GM21737 (cell line): Measurements from ENCODE around the gene FOXN3.

Experiments used
- ATAC-seq: cut with Tn5 transposase; IDR thresholded peaks from one replicate; pipeline ENCODE4 v1.9.1; 2021; ENCODE audit warnings: mild to moderate bottlenecking, moderate library complexity; ENCODE audit not compliant: unreplicated experiment

Gene FOXN3

DNA sequence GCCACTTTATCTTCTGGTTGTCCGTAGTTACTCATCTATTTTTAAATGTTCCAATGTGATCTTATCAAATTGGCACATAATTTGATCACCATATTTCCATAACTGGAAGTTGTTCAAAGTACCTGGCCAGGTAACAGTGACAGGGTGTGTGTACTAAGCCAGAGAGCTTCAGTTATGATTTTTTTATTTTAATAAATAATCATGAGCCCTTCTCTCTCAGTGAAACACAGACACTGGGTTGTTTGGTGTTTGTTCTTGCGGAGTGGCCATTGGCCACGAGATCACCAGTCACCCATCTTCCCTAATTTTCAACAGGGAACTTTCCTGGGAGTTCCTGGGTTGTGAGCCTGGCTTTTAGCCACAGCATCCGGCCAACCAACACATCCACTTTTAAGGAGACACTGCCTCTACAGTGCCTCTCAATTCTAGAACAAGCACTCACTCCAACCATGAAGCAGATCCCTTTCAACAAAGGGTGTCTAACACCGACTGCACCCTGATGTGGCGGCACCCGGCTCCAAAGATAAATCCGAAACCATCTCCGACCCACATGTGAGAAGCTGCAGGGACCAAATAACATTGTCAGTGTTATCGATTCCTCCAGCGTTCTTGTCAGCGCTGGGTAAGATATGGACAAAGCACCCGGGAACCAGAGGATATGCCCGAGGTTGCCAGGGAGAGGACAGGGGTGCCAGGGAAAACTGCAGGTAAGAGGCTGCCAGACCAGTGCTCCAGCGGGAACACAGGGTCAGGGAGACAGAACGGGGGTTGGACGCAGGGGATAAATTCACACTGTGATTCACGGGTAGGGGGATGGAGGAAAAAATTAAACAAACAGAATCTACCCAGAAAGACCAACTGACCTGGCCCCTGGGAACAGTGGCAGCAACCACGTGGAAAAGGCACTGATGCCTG lies 49.9 kb downstream of the FOXN3 start:
- ATAC-seq = no peak

DNA sequence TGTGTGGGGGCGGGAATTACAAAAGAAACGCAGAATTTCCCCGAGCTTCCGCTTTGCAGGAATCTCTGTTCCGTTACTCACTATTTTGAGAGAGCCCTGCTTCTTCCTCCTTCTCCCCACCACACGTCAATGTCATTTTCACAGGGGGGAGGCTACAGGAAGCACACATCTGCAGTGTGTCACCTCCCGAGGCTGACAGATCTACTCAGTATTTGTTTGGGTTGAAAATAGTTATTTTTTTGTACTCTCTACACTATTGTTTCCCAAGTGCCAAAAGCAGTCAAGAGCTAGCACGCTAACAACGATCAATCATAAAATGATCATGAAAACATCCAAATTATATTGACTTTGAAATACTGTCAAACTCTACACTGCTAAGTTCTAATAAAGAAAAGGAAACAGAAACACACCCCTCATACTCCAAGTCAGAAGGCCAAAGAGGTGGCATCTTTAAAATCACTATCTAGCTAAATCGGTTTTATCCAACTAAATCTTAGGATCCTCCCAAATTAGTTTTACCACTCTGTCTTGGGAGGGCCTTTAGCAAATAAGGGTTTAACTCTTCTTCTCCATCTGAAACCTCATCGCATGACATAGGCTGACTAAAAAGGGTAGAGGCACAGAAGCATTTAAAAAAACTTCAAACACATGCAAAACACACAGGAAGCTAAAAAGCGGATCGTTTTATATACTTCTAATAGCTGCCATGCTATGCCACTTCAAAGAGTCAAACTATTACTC lies 51.8 kb downstream of the FOXN3 start:
- ATAC-seq = peak; percentile 95

DNA sequence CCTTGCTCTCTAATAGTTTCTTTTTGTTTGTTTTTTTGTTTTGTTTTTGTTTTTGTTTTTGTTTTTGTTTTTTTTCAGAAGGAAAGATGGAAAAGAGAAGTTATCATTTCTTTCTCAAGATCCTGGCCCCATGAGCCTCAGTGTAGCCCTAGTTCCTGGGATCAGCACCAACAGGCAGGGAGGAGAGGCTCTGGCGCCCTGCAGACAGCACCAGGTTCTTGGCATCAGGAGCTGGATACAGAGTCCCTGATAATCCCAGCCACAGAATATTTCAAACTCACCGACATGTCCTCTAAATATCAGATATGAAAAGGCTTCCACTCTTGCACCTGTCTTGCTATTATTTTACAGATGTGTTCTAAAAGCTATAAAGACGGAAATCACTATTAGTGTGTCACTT lies 52.7 kb downstream of the FOXN3 start:
- no peak for ATAC-seq

DNA sequence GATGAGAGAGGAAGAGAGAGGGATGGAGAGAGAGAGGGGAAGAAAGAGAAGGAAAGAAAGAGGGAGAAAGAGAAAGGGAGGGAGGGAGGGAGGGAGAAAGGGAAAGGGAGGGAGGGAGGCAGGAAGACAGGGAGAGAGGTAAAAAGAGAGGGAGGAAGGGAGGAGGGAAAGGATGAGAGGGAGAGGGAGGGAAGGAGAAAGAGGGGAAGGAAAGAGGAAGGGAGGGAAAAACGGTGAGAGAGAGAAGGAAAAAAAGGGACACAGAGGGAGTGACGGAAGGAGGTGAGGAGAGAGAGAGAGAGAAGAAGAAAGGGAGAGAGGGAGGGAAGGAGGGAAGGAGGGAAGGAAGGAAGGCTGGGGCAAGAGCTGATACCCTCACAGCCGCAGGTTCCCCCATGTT lies 56.8 kb downstream of the FOXN3 start:
- no peak for ATAC-seq

DNA sequence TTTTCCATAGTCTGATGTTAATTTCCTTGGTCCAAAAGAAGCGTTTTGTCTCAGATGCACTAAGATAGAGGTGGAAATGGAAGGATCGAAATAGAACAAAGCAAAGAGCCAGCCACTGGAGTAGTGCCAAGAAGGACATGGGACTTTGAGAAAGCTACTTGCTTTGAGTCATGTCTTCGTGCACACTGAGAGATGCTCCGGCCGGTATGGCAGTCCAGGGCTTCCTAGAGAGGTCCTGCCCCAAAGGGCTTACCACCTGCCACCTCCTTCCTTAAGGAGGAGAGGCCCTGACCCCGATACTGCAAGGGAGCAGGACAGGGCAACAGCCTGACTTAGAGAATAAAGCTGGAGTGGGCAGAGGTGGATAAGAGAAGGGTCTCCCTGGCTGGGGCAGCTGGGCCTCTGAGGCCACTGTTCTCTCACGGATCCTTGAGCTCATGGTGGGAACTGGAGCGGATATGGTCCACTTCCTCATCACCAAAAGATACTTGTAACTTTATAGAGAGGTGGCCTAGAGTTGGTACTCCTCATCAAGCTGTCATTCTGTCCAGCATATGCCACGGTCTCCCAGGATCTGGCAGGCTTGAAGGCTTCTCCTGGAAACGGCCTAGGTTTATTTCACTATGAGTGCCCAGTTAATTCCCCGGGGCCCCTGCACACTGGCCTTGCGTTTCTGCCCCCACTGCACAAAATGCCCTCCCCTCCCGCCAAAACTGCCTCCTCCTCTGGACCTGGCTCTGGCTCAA lies 57.4 kb downstream of the FOXN3 start:
- no peak for ATAC-seq

DNA sequence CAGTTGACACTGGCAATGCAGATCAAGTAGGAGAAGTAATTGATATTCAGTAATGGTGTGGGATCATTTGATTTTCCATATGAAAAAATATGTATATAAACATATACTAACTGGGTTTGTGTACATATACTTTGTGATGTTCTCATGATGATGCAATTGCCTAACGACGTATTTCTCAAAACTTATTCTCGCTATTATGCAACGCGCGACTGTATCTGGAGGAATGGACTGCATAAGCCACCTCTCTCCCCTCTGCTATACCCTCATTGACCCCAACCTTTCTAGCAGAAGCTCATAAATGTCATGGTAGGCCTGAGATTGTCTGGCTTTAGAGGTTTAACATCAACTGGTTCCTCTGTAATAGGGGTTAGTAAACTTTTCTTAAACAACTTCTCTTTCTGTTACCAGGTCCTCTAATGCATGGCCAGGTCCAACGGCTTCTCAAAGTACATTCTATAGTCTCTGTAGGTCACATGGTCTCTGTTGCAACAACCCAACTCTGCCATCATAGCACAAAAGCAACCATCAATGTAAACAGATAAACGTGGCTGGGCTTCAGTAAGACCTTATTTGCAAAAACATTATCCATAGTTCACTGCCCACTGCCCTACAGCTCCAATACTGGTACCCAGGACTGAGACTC lies 59.3 kb downstream of the FOXN3 start:
- no peak for ATAC-seq

DNA sequence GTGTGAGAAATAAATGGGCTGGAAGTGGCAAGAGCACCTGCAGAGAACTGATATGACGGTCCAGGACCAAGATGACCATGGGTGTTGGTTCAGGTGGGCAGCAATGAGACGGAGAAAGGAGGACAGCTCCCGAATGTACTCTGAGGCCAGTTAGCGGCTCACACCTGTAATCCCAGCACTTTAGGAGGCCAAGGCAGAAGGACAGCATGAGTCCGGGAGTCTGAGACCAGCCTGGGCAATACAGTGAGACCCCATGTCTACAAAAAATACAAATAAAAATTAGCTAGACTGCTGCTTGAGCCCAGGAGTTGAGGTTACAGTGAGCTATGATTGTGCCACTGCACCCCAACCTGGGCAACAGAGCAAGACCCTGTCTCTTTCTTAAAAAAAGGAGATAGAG lies 60.1 kb downstream of the FOXN3 start:
- ATAC-seq = no peak

DNA sequence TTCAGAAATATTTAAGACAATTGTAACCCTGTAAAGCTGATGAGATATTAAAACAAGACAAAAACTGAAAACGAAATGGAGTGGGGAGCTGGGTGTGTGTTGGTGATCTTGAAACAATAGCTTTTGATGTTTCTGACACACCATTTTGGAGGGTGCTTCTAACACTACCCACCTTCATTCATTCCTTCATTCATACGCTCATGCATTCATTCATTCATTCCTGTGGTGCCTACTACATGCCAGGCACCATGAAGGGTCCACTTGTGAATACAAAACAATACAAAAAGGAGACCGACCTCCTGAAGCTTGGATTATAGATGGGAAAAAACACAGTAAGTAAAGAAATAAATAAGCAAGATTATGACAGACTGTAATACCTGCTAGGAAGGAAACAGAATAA lies 60.5 kb downstream of the FOXN3 start:
- ATAC-seq = no peak

DNA sequence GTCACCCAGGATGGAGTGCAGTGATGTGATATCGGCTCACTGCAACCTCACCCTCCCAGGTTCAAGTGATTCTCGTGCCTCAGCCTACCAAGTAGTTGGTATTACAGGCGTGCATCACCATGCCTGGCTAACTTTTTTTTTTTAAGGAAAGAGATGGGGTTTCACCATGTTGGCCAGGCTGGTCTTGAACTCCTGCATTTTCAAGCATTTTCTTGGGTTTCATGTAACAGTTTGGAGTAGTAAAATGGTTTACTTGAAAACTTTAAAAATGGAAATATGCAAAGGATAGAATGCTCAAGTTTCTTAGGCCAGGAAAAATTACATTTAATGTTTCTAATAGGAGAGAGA lies 63.3 kb downstream of the FOXN3 start:
- no peak for ATAC-seq

DNA sequence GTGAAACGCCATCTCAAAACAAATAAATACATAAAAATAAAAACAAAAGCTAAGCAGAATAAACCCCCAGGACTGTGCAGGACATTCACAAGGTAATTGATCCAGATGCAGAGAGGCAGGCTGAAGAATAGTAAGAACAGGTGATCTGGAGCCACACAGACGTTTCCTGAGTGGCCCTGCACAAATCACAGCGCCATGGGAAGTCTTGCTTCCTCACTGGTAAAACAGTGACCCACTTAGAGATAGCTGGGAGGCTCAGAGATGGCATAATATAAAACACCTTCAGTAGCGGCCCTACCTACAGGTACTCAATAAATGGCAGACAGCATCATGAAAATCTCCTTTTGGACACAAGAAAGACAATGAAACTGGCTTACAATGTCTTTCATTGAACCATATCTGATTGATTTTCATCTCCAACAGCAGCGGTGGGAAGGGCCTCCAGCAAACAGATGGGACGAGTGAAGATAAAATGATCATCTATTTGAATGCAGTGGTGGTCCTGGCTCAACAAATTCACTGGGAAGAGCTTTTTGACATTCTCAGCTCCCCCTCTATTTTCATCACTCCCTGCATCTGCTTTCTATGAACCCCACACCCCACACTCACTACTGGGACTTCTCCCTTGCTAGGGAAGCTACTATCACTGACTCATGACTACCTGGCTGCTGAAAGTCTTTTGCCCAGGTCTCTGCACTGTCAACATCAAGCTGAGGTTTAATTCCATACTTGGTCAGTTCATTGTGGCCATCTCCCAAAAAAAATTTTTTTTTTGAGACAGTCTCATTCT lies 63.9 kb downstream of the FOXN3 start:
- ATAC-seq = no peak

DNA sequence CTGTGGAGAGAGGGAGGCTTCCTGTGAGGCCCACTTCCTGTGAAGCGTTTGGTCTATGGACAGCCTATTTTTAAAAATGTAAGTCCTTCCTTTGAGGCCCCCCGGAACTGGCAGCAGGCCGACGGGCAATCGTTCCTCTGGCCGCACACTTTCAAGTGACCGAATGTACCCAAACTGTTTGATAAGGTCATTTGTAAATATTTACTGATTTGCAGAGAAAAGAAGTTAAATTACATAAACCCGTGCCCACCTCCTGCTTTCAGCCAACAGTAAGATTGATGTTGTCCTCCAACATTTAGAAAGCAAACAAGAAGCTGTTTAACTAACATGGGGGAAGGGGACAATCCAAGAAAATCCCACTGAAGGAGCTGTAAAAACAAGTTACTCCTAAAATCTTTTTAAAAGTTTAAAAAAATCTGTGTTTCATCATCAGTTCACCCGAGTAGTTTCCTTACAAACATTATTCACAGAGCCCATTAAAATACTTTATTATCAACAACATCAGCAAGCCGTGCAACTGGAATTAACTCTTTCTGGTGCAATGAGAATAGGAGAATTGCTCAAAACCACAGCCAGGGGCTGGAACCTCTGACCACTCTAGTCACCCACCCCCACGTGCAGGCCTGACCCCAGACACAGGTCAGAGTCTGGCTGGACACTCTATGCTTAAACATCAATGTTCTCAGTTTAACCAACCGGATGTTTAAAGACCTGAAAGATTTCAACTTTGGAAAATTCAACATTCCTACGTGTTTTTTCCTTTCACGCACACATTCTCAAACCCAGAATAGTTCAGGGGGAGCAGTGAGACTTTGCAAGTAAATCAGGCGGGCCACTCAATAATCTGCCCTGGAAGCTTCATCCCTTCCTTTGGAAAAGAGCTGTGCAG lies 65.3 kb downstream of the FOXN3 start:
- peak; percentile 67 for ATAC-seq

DNA sequence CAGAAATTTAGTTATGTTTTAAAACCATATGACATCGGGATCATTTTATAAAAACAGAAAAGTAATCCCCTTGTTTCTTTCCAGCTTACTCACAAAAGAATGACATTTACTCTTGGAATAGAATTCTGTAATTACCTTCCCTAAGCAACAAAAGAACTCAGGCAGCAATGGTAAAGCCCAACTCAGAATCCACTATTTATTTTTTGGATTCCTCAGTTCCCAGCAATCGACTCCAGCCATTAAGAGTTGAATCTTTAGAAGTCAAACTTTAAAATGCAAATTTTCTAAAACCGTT lies 65.9 kb downstream of the FOXN3 start:
- ATAC-seq = no peak

DNA sequence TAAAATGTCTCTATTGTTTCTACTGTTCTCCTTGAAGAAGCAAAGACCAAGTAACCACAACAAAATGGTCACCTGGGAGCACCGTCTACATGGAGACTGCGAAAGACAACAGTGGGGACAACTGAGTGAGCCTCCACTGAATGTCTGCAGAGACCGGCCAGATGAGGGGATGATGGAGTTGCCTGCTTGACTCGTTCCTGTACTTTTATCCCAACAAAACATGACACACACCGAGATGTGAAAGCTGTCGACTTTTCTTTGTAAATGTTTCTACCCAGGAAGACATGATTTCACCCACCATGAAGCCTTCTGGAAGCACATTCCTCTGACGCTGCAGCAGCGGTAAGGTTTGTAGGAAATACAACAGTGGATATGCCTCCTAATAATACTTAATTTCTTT lies 66.9 kb downstream of the FOXN3 start:
- ATAC-seq = no peak

DNA sequence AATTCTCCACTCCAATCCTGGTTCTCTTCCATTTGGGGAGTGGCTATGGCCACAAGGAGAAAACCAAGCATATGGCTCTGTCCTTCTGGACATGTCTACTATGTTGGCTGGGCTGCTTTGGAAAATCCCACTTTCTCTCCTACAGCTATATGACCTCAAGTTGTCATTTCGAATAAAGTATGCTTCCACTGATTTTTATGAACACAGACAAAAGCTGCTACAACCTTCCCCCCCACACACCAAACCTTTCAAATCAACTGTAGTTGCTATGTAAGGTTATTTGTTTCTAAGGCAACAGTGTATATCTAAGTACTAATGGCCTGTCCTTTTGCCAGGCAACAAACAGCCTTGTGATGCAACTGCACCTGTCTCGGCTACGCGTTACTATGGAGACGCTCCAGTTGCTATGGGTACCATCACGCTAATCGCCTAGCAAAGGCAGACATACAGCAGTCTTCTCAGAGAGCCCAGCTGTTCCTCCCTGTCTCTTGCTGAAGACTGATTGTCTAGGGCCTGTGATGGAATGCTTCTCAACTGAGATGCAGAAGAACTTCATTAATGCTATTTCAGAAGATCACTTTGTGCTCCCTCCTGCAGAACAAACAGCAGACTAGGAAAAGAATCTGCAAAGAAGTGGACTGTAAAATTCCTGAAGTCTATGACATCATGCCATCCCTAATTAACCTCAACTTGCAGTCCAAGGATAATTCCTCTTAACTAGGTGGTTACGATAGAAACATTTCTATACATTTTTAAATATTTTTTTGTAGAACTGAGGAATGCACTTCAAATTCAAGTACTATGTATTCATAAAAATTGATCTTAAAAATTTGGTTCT lies 67.6 kb downstream of the FOXN3 start:
- no peak for ATAC-seq

DNA sequence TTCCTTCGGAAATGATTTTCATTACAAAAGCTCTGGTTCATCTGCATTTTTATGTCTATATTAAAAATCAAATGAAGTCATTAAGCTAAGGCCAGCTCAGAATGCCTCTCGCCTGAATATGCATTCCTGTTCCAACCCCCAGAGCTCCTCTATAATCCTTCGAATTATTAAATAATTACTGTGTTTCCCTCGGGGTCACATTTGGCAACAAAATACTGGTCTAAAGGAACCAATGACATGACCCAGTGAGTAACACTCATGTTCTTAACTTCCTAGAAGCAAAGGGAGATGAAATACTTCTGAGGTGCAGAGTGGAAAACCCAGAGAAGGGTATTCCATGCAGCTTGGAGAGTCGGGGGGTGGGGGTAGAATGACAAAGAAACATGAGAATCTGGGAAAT lies 68.3 kb downstream of the FOXN3 start:
- no peak for ATAC-seq

DNA sequence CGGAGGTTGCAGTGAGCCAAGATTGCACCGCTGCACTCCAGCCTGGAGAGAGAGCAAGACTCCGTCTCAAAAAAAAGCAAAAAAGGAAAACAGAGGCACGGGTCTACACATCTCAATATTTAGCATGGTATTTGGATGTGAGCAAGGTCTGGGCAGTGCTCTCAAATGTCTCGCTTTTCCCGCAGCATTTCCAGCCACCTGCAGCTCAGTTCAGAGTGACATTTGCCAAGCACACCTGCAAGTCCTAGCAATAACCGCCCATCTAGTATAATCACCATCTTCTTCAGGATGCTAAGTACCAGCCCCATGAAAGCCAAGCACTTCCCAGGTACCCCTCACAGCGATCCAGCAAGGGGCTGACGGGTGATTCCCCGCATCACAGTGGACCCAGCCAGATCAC lies 69.1 kb downstream of the FOXN3 start:
- no peak for ATAC-seq

DNA sequence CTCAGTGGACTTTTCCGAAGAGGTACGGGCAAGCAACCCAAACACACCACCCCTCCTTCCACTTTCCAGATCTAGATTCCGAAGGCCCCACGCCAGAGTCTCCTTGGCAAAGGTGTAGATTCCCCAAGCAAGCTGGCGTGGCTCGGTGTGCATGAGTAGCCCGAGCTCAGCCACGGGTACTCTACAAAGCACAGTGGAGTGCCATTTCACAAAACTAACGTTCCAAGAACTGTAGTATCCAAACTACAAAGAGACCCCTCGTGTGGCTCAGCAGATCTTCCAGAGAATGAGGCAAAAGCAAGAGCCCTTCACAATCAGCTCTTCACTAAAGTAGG lies 72.1 kb downstream of the FOXN3 start:
- no peak for ATAC-seq

DNA sequence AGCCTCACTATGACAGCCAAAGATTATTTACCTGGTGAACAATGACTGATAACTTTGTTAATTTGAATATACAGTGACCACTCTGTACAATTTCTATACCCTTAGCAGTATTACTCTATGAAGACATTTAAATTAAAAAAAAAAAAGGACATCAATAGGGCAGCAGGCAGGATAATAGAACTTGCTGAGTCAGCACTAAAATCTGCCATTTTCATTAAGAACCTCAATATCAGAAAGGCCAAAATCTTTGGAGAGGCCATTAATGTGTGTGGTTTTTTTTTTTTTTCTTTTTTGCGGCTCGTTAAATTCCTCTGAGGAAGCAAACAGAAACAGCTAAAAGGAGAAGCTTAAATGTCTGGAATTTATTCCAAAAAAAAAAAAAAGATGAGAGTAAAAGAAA lies 73.7 kb downstream of the FOXN3 start:
- no peak for ATAC-seq

DNA sequence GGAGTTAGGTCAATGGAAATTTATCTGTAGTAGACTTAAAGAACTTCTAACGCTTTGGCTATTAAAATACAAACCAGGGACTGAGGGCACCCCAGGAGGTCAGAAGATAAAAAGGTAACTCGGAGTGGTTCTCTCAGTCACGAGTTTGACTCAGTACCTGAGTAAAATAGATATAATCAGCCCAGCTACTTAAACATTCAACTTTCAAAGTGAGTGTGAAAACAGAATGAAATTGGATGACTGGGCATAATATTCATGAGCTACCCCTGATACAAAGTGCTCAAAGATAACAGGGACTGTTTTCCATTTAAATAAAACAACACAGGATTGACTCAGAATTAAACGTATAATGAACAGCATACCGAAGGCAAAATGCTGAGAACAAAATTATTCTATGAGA lies 75.0 kb downstream of the FOXN3 start:
- ATAC-seq = no peak
